HepG2 (cell line): ENCODE data around the gene LTBR. TPM values are rescaled to one million over a fixed set of nuclear protein-coding genes. Genes with fewer than 3 reads are reported as not detected.

ENCODE experiments used
- E2F2 ChIP-seq: sonication (generic); formaldehyde crosslinking; IDR thresholded peaks from 2 replicates; pipeline ENCODE4 v1.4.0; 2020; ENCODE audit warnings: missing genetic modification reagents, borderline replicate concordance
- ELK4 ChIP-seq: sonication (generic); formaldehyde crosslinking; IDR thresholded peaks from 2 replicates; pipeline ENCODE4 v1.9.0; 2021; ENCODE audit warnings: missing genetic modification reagents, borderline replicate concordance
- FOSL1 ChIP-seq: sonication (generic); formaldehyde crosslinking; IDR thresholded peaks from 2 replicates; pipeline ENCODE4 v1.9.0; 2021; ENCODE audit warnings: missing genetic modification reagents, borderline replicate concordance
- FOXP1 ChIP-seq, 2 experiments: fragments of 450-650 bp in 1 of 2; IDR thresholded peaks; 2 replicates each; pipeline ENCODE4 v1.6.1; 2017 to 2018; ENCODE audit warnings: antibody characterized with exemption in 1 of 2
- GMEB1 ChIP-seq: sonication (generic); formaldehyde crosslinking; IDR thresholded peaks from 2 replicates; pipeline ENCODE4 v1.5.1; 2020; ENCODE audit warnings: missing genetic modification reagents, mild to moderate bottlenecking, borderline replicate concordance
- HNRNPUL1 ChIP-seq: fragments of 200-400 bp; formaldehyde crosslinking; IDR thresholded peaks from 2 replicates; pipeline ENCODE4 v1.6.1; 2017; ENCODE audit warnings: low read depth, mild to moderate bottlenecking, low read length, moderate library complexity
- HOXA7 ChIP-seq: sonication (generic); formaldehyde crosslinking; IDR thresholded peaks from 2 replicates; pipeline ENCODE4 v1.8.1; 2022; ENCODE audit warnings: mild to moderate bottlenecking, missing genetic modification reagents, moderate library complexity
- MED13 ChIP-seq: sonication (generic); formaldehyde crosslinking; IDR thresholded peaks from 2 replicates; pipeline ENCODE4 v1.5.0; 2020; ENCODE audit warnings: missing genetic modification reagents
- NCOA1 ChIP-seq: sonication (generic); formaldehyde crosslinking; IDR thresholded peaks from 2 replicates; pipeline ENCODE4 v1.9.0; 2021; ENCODE audit warnings: missing genetic modification reagents
- NFIB ChIP-seq: sonication (generic); formaldehyde crosslinking; IDR thresholded peaks from 2 replicates; pipeline ENCODE4 v1.9.0; 2021; ENCODE audit warnings: missing genetic modification reagents, mild to moderate bottlenecking, borderline replicate concordance
- ONECUT2 ChIP-seq: sonication (generic); formaldehyde crosslinking; IDR thresholded peaks from 2 replicates; pipeline ENCODE4 v1.4.0; 2020; ENCODE audit warnings: missing genetic modification reagents
- PATZ1 ChIP-seq: sonication (generic); formaldehyde crosslinking; IDR thresholded peaks from 2 replicates; pipeline ENCODE4 v1.4.0; 2020; ENCODE audit warnings: missing genetic modification reagents
- RARG ChIP-seq: sonication (generic); formaldehyde crosslinking; IDR thresholded peaks from 2 replicates; pipeline ENCODE4 v1.4.0; 2020; ENCODE audit warnings: low read depth, mild to moderate bottlenecking, missing genetic modification reagents
- SCMH1 ChIP-seq: sonication (generic); formaldehyde crosslinking; IDR thresholded peaks from 2 replicates; pipeline ENCODE4 v1.9.0; 2021; ENCODE audit warnings: missing genetic modification reagents, mild to moderate bottlenecking, borderline replicate concordance
- ZBTB26 ChIP-seq: IDR thresholded peaks from 2 replicates; pipeline ENCODE4 v1.6.1; 2016; ENCODE audit warnings: missing compliant biosample characterization, missing genetic modification reagents, borderline replicate concordance
- ZBTB3 ChIP-seq: sonication (generic); formaldehyde crosslinking; IDR thresholded peaks from 2 replicates; pipeline ENCODE4 v1.4.0; 2020; ENCODE audit warnings: low read depth, mild to moderate bottlenecking, moderate library complexity, missing genetic modification reagents, borderline replicate concordance
- ZNF225 ChIP-seq: sonication (generic); formaldehyde crosslinking; IDR thresholded peaks from 2 replicates; pipeline ENCODE4 v1.4.0; 2020; ENCODE audit warnings: mild to moderate bottlenecking, missing genetic modification reagents
- ZNF251 ChIP-seq: sonication (generic); formaldehyde crosslinking; IDR thresholded peaks from 2 replicates; pipeline ENCODE4 v1.9.0; 2021; ENCODE audit warnings: mild to moderate bottlenecking, missing genetic modification reagents
- ZNF263 ChIP-seq: sonication (generic); formaldehyde crosslinking; IDR thresholded peaks from 2 replicates; pipeline ENCODE4 v1.4.0; 2020; ENCODE audit warnings: missing genetic modification reagents
- ZNF446 ChIP-seq: sonication (generic); formaldehyde crosslinking; IDR thresholded peaks from 2 replicates; pipeline ENCODE4 v1.5.0; 2020; ENCODE audit warnings: mild to moderate bottlenecking, missing genetic modification reagents
- ZNF556 ChIP-seq: sonication (generic); formaldehyde crosslinking; IDR thresholded peaks from 2 replicates; pipeline ENCODE4 v1.4.0; 2020; ENCODE audit warnings: mild to moderate bottlenecking, missing genetic modification reagents, borderline replicate concordance
- ZSCAN12 ChIP-seq: sonication (generic); formaldehyde crosslinking; IDR thresholded peaks from 2 replicates; pipeline ENCODE4 v1.9.0; 2021; ENCODE audit warnings: mild to moderate bottlenecking, missing genetic modification reagents
- polyA plus RNA-seq, 8 experiments: library from polyadenylated mRNA; depleted of rRNA in 3 of 8; stranded (reverse) in 7 of 8; unstranded in 1 of 8; fragments of >200 nt; fragmentation: Illumina TruSeq in 4 of 8; extraction: Trizol in 4 of 8; gene quantifications; 2 replicates each; pipeline versions ENCODE4 v1.2.1 to v1.2.3, GENCODE V29; 2011 to 2016; ENCODE audit warnings: low read depth in 4 of 8, missing spikeins in 1 of 8, mixed read lengths in 1 of 8; ENCODE audit not compliant: insufficient read depth in 1 of 8
- total RNA-seq, 5 experiments: library from RNA; depleted of rRNA; stranded (reverse); fragments of >200 nt; fragmentation: Illumina TruSeq; extraction: Trizol; gene quantifications; 2 replicates each; pipeline ENCODE4 v1.2.3, GENCODE V29; 2016; ENCODE audit warnings: low read depth in 1 of 5

LTBR gene
- total and polyA plus RNA-seq, 2 of the 13 experiments (the other 11 are each of a cell fraction or from before 2014, with no cell fraction given) = 31.4 to 34.8 TPM

- TF ChIP-seq ZNF225 (CRISPR knock-in tag) (no peak), GMEB1 (peak; percentile 40; the same call in 1 of the 2 replicates), ZNF263 (no peak), FOXP1 (IDR thresholded peaks at IDR 0.05) (no peak), FOXP1 (CRISPR knock-in tag; IDR thresholded peaks at IDR 0.05) (no peak), NFIB (CRISPR knock-in tag) (no peak), NCOA1 (CRISPR knock-in tag) (no peak), E2F2 (CRISPR knock-in tag) (no peak), HOXA7 (no peak), SCMH1 (no peak), ZNF446 (CRISPR knock-in tag) (no peak), ZSCAN12 (CRISPR knock-in tag) (no peak), ZBTB26 (no peak), ONECUT2 (CRISPR knock-in tag) (no peak), PATZ1 (CRISPR knock-in tag) (no peak; the same call in 1 of the 2 replicates), MED13 (CRISPR knock-in tag) (no peak), ZNF556 (0 out of 2 replicates have a peak, but pooled peaks have one; percentile 9), FOSL1 (CRISPR knock-in tag) (no peak), ZNF251 (no peak), RARG (CRISPR knock-in tag) (no peak), ZBTB3 (CRISPR knock-in tag) (no peak), ELK4 (CRISPR knock-in tag) (no peak), HNRNPUL1 (no peak)
These were observed 46.8 kb upstream of the LTBR start (continued) for GRCh38 chr12:6336889-6337853.
